Panc1 (cell line): Measurements from ENCODE around the gene DNAAF6. TPM values are rescaled to one million over a fixed set of nuclear protein-coding genes. Genes with fewer than 3 reads are reported as not detected.

Source experiments
- ATAC-seq: fragments of 200-7000 bp; cut with Tn5 transposase; 2 replicates; pipeline ENCODE4 v1.9.1; 2020; ENCODE audit warnings: mild to moderate bottlenecking, moderate library complexity
- BruUV-seq: library from RNA; stranded (reverse); fragments of 400-500 nt; replicated peaks from 2 replicates; lab custom pipeline; 2021; lab: Mats Ljungman, UMichigan
- CTCF ChIA-PET: fragments of 300-600 bp; sonication (Branson Sonifier 250); formaldehyde crosslinking; loops from one replicate; lab custom pipeline; 2022; ENCODE audit warnings: antibody characterized with exemption; lab: Charles Lee
- POLR2A ChIA-PET: fragments of 300-600 bp; sonication (Branson Sonifier 250); formaldehyde crosslinking; loops from one replicate; lab custom pipeline; 2022; ENCODE audit warnings: antibody characterized with exemption; lab: Charles Lee
- DNase-seq: peaks from one replicate; pipeline ENCODE4 v3.0.0-alpha.2; 2010; ENCODE audit warnings: low read depth, low spot score
- H3K27ac ChIP-seq: 2 replicates; pipeline ENCODE4 v1.5.1; 2011; ENCODE audit warnings: mild to moderate bottlenecking, low read length, inconsistent platforms
- H3K27me3 ChIP-seq: fragments of 200-500 bp; sonication (Bioruptor generic); 2 replicates; pipeline ENCODE4 v1.6.0; 2014; ENCODE audit warnings: low read length, inconsistent platforms; ENCODE audit not compliant: control insufficient read depth, insufficient read depth
- H3K36me3 ChIP-seq: fragments of 200-500 bp; sonication (Bioruptor generic); 2 replicates; pipeline ENCODE4 v1.5.1; 2014; ENCODE audit warnings: inconsistent platforms, mild to moderate bottlenecking, low read length, moderate library complexity; ENCODE audit not compliant: control insufficient read depth, insufficient read depth
- H3K4me1 ChIP-seq: 2 replicates; pipeline ENCODE4 v1.5.1; 2011; ENCODE audit warnings: inconsistent platforms, mild to moderate bottlenecking, low read length, moderate library complexity; ENCODE audit not compliant: control insufficient read depth, insufficient read depth
- H3K4me3 ChIP-seq, 2 experiments: 2 replicates each; pipeline ENCODE4 v1.5.1; 2011 to 2012; ENCODE audit warnings: low read depth in 2 of 2, low read length in 2 of 2, mild to moderate bottlenecking in 2 of 2, inconsistent platforms in 1 of 2, moderate library complexity in 1 of 2
- H3K9me3 ChIP-seq: fragments of 200-500 bp; sonication (Bioruptor generic); 2 replicates; pipeline ENCODE4 v1.5.1; 2014; ENCODE audit warnings: low read depth, mild to moderate bottlenecking, inconsistent platforms, low read length, moderate library complexity; ENCODE audit not compliant: control insufficient read depth, insufficient read depth
- POLR2AphosphoS5 ChIP-seq: IDR thresholded peaks from 2 replicates; pipeline ENCODE4 v1.6.1; 2012; ENCODE audit warnings: mild to moderate bottlenecking, low read depth, low read length, moderate library complexity
- SIN3A ChIP-seq: IDR thresholded peaks from 2 replicates; pipeline ENCODE4 v1.6.1; 2012; ENCODE audit warnings: low read depth, mild to moderate bottlenecking, low read length, moderate library complexity, borderline replicate concordance; ENCODE audit not compliant: insufficient read depth
- TCF7L2 ChIP-seq: IDR thresholded peaks from 2 replicates; pipeline ENCODE4 v1.6.1; 2011; ENCODE audit warnings: mild to moderate bottlenecking, low read depth, low read length, inconsistent platforms
- in situ Hi-C: cut with HindIII; loops from 2 replicates; pipeline ENCODE4 v1.10.0; 2016; ENCODE audit warnings: low sequenced_read_pairs, low pct_unique_long_range_greater_than_20kb
- intact Hi-C: fragments of 100-400 bp; cut with micrococcal nuclease; formaldehyde crosslinking; loops from one replicate; pipeline ENCODE4 v1.10.0; 2022; ENCODE audit not compliant: unreplicated experiment
- total RNA-seq: library from RNA; stranded (reverse); gene quantifications from one replicate; pipeline ENCODE4 v1.2.1, GENCODE V29; 2021; ENCODE audit not compliant: unreplicated experiment
- TF ChIP-seq, protein P1 (sequence below): fragments of 450-650 bp; IDR thresholded peaks from 2 replicates; pipeline ENCODE4 v1.5.1; 2017; ENCODE audit warnings: mild to moderate bottlenecking
- TF ChIP-seq, protein P2 (sequence below), 2 experiments: IDR thresholded peaks; 2 replicates each; pipeline ENCODE4 v1.6.1; 2011 to 2012; ENCODE audit warnings: low read depth in 2 of 2, control low read depth in 1 of 2, low read length in 1 of 2, mild to moderate bottlenecking in 1 of 2, moderate library complexity in 1 of 2; ENCODE audit not compliant: insufficient read depth in 1 of 2

Gene DNAAF6
- total RNA-seq, 1 experiment from 2014 or later: not detected

DNA sequence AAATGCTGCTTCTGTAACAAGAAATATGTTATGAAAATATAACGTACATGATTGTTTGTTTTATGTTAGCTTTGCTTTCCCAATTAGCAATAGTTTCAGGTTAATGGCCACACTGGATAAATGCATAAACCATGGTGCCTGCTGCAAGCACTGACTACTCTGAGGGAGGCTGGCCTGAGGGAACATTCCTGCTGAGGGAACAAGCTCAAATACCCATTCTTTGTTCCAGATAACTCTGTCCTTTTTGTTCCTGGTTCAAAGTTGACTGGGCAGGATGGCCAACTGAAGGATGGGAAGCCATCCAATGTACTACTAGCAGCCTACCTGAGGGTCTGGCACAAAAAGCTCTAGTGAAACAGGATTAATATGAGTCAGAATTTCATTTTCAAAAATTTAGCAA is 37.7 kb upstream of the DNAAF6 start:
- H3K9me3 ChIP-seq: no peaks in the 10 kb centered on the region
- no peak overlapping the region for H3K27ac ChIP-seq
- in situ Hi-C loops (no loop called here), intact Hi-C loops (no loop called here)
- BruUV-seq: no TSS peak
- CTCF ChIA-PET: no interaction called here
- POLR2A ChIA-PET: no interaction called here
- no peaks in the 10 kb centered on the region for H3K27me3 ChIP-seq
- H3K4me1 ChIP-seq: no peaks in the 10 kb centered on the region
- no peaks in the 10 kb centered on the region for H3K36me3 ChIP-seq
- no peak for ATAC-seq
- H3K4me3 ChIP-seq: no peak overlapping the region
- no peak for DNase-seq
- TF ChIP-seq POLR2AphosphoS5: no peak
- TF ChIP-seq, protein P1, sequence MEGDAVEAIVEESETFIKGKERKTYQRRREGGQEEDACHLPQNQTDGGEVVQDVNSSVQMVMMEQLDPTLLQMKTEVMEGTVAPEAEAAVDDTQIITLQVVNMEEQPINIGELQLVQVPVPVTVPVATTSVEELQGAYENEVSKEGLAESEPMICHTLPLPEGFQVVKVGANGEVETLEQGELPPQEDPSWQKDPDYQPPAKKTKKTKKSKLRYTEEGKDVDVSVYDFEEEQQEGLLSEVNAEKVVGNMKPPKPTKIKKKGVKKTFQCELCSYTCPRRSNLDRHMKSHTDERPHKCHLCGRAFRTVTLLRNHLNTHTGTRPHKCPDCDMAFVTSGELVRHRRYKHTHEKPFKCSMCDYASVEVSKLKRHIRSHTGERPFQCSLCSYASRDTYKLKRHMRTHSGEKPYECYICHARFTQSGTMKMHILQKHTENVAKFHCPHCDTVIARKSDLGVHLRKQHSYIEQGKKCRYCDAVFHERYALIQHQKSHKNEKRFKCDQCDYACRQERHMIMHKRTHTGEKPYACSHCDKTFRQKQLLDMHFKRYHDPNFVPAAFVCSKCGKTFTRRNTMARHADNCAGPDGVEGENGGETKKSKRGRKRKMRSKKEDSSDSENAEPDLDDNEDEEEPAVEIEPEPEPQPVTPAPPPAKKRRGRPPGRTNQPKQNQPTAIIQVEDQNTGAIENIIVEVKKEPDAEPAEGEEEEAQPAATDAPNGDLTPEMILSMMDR: no peak
- no peak for TF ChIP-seq SIN3A
- TF ChIP-seq, protein P2, sequence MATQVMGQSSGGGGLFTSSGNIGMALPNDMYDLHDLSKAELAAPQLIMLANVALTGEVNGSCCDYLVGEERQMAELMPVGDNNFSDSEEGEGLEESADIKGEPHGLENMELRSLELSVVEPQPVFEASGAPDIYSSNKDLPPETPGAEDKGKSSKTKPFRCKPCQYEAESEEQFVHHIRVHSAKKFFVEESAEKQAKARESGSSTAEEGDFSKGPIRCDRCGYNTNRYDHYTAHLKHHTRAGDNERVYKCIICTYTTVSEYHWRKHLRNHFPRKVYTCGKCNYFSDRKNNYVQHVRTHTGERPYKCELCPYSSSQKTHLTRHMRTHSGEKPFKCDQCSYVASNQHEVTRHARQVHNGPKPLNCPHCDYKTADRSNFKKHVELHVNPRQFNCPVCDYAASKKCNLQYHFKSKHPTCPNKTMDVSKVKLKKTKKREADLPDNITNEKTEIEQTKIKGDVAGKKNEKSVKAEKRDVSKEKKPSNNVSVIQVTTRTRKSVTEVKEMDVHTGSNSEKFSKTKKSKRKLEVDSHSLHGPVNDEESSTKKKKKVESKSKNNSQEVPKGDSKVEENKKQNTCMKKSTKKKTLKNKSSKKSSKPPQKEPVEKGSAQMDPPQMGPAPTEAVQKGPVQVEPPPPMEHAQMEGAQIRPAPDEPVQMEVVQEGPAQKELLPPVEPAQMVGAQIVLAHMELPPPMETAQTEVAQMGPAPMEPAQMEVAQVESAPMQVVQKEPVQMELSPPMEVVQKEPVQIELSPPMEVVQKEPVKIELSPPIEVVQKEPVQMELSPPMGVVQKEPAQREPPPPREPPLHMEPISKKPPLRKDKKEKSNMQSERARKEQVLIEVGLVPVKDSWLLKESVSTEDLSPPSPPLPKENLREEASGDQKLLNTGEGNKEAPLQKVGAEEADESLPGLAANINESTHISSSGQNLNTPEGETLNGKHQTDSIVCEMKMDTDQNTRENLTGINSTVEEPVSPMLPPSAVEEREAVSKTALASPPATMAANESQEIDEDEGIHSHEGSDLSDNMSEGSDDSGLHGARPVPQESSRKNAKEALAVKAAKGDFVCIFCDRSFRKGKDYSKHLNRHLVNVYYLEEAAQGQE (IDR thresholded peaks at IDR 0.05; ENCODE audit: insufficient read depth in 1 of 2, low read depth in 2 of 2, low read length in 1 of 2): no peak
- TF ChIP-seq TCF7L2: no peak

DNA sequence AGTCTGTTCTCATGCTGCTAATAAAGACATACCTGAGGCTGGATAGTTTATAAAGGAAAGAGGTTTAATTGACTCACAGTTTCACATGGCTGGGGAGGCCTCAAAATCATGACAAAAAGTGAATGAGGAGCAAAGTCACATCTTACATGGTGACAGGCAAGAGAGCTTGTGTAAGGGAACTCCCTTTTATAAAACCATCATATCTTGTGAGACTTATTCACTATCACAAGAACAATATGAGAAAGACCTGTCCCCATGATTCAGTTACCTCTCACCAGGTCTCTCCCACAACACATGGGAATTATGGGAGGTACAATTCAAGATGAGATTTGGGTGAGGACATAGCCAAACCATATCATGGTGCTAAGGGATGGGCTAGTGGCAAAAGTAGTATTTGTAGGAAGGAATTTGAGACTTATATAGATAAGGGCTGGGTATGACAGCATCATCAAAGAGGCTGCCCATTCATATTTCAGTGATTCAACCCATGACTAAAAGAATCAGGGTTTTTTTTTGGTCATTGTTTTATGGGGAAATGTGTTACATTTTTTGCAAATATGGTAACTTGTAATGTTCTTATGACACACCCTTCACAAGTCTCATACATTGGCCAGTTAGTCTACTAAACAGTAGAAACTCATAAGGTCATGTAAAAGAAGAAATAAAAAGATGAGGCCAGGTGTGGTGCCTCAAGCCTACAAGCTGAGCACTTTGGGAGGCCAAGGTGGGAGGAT is 34.9 kb upstream of the DNAAF6 start:
- POLR2A ChIA-PET: no interaction called here
- DNase-seq: no peak
- no TSS peak for BruUV-seq

More for the DNA sequence above, 34.9 kb upstream of the DNAAF6 start:
- Histone ChIP-seq H3K9me3 (no peaks in the 10 kb centered on the region), H3K27ac (no peak overlapping the region), H3K4me3 (no peak overlapping the region), H3K4me1 (no peaks in the 10 kb centered on the region), H3K27me3 (no peaks in the 10 kb centered on the region), H3K36me3 (no peaks in the 10 kb centered on the region)
- TF ChIP-seq, protein P1: no peak
- no peak for TF ChIP-seq TCF7L2
- TF ChIP-seq, protein P2 (IDR thresholded peaks at IDR 0.05; ENCODE audit: insufficient read depth in 1 of 2, low read depth in 2 of 2, low read length in 1 of 2): no peak
- in situ Hi-C loops: no loop called here
- CTCF ChIA-PET: no interaction called here
- no peak for ATAC-seq
- intact Hi-C loops: no loop called here
